ENCODE data around the gene NXF1. TPM values are rescaled to one million over a fixed set of nuclear protein-coding genes. Genes with fewer than 3 reads are reported as not detected.
"Not testable (repeated sequence)": the region's sequence is repeated elsewhere in the genome, so short reads cannot be mapped to it uniquely, and the experiment has no call there.

The NXF1 gene
- polyA plus RNA-seq, 1 experiment = 48.9 TPM

- ChIA-PET CTCF (no interaction called here), POLR2A (interaction anchor here (0.5 to 3.0 kb wide), 53 partner anchors 9 to 1937 kb away, joined by 3 to 172 read pairs (median 5); partner anchors contain the start of genes B3GAT3, C11orf98, CSKMT and EEF1G)
- no peak for TF ChIP-seq CTCF (IDR thresholded peaks at IDR 0.05; ENCODE audit: low read depth, low read length)
- Histone ChIP-seq H3K27ac (ENCODE audit: low read depth, low read length) (peak overlapping the region; percentile 97), H3K9me3 (ENCODE audit: control insufficient read depth, insufficient read depth, low read length) (no peaks in the 10 kb centered on the region; the same call in 1 of the 2 replicates), H3K27me3 (ENCODE audit: control insufficient read depth, insufficient read depth, low read length) (no peaks in the 10 kb centered on the region), H3K4me3 (ENCODE audit: low read depth, low read length) (peak overlapping the region; percentile 50)
- peak; percentile 99 for DNase-seq (ENCODE audit: low read depth, low spot score)
Observed at GRCh38 chr11:62841361-62842170, 36.3 kb upstream of the NXF1 start.

- CTCF ChIA-PET; H3K27me3 ChIP-seq (ENCODE audit: control insufficient read depth, insufficient read depth, low read length); H3K9me3 ChIP-seq (ENCODE audit: control insufficient read depth, insufficient read depth, low read length): not testable (repeated sequence)
- Histone ChIP-seq H3K4me3 (ENCODE audit: low read depth, low read length) (peak overlapping the region; percentile 97), H3K27ac (ENCODE audit: low read depth, low read length) (peak overlapping the region; percentile 97)
- DNase-seq (ENCODE audit: low read depth, low spot score) = peak; percentile 62
- POLR2A ChIA-PET = interaction anchor here (0.5 to 3.0 kb wide), 55 partner anchors 8 to 1938 kb away, joined by 3 to 172 read pairs (median 5); partner anchors contain the start of genes B3GAT3, C11orf98, CSKMT and EEF1G
Observed at GRCh38 chr11:62840721-62841360, 35.6 kb upstream of the NXF1 start.

- TF ChIP-seq CTCF (IDR thresholded peaks at IDR 0.05; ENCODE audit: low read depth, low read length) = no peak
- peak; percentile 73 for DNase-seq (ENCODE audit: low read depth, low spot score)
- peak within 1 kb of the TSS; percentile 97 for H3K27ac ChIP-seq (ENCODE audit: low read depth, low read length)
- peak within 1 kb of the TSS; percentile 97 for H3K4me3 ChIP-seq (ENCODE audit: low read depth, low read length)
- POLR2A ChIA-PET = interaction anchor here (0.6 to 3.0 kb wide), 11 partner anchors 7 to 286 kb away, joined by 3 to 172 read pairs (median 17); partner anchors contain the start of genes C11orf98, CSKMT, EEF1G and HNRNPUL2
- CTCF ChIA-PET = no interaction called here
- no peaks in the 10 kb centered on the region; the same call in 1 of the 2 replicates for H3K9me3 ChIP-seq (ENCODE audit: control insufficient read depth, insufficient read depth, low read length)
- H3K27me3 ChIP-seq (ENCODE audit: control insufficient read depth, insufficient read depth, low read length) = no peaks in the 10 kb centered on the region
Observed at GRCh38 chr11:62839050-62839945, 34.1 kb upstream of the NXF1 start, which contains the start of gene WDR74. TSS of gene WDR74 (minus strand) at chr11:62839590. CDS start at chr11:62839570, 20 bp downstream.

GRCh38 chr11:62835336-62835735 lies 30.1 kb upstream of the NXF1 start:
- POLR2A ChIA-PET = no interaction called here
- CTCF ChIA-PET = no interaction called here
- no peaks in the 10 kb centered on the region for H3K27me3 ChIP-seq (ENCODE audit: control insufficient read depth, insufficient read depth, low read length)
- DNase-seq (ENCODE audit: low read depth, low spot score) = no peak
- no peak for TF ChIP-seq CTCF (IDR thresholded peaks at IDR 0.05; ENCODE audit: low read depth, low read length)
- no peaks in the 10 kb centered on the region; the same call in 1 of the 2 replicates for H3K9me3 ChIP-seq (ENCODE audit: control insufficient read depth, insufficient read depth, low read length)
- no peak overlapping the region for H3K4me3 ChIP-seq (ENCODE audit: low read depth, low read length)
- no peak overlapping the region for H3K27ac ChIP-seq (ENCODE audit: low read depth, low read length)
